HuH-7 (cell line): ENCODE results near the gene DENND2C.

Experiments
- DNase-seq: peaks from one replicate; pipeline ENCODE4 v3.0.0; 2011; ENCODE audit warnings: low spot score

The DENND2C gene

GRCh38 chr1:114685851-114686250 lies 16.0 kb upstream of the DENND2C start:
- no peak for DNase-seq

GRCh38 chr1:114677691-114678090 lies 7.8 kb upstream of the DENND2C start:
- DNase-seq, result no peak

GRCh38 chr1:114676115-114676514 lies 6.3 kb upstream of the DENND2C start:
- DNase-seq, result no peak

GRCh38 chr1:114671939-114672275 lies 2.1 kb upstream of the DENND2C start:
- no peak for DNase-seq

- no peak for DNase-seq
These were observed 1.4 kb upstream of the DENND2C start for GRCh38 chr1:114671011-114671938.

- DNase-seq, result peak; percentile 84
These were observed 498 bp upstream of the DENND2C start for GRCh38 chr1:114670083-114671010.

- no peak for DNase-seq
These were observed 876 bp downstream of the DENND2C start for GRCh38 chr1:114668784-114669561.

- DNase-seq, result no peak
These were observed 1.5 kb downstream of the DENND2C start for GRCh38 chr1:114668373-114668772.

GRCh38 chr1:114666954-114667353 lies 2.9 kb downstream of the DENND2C start:
- no peak for DNase-seq

- DNase-seq, result no peak
These were observed 9.6 kb downstream of the DENND2C start for GRCh38 chr1:114660238-114660637.

GRCh38 chr1:114651893-114652292 lies 18.0 kb downstream of the DENND2C start:
- DNase-seq, result no peak

GRCh38 chr1:114648503-114648902 lies 21.3 kb downstream of the DENND2C start:
- no peak for DNase-seq

- DNase-seq, result no peak
These were observed 28.5 kb downstream of the DENND2C start for GRCh38 chr1:114641377-114641776.

GRCh38 chr1:114638910-114639309 lies 30.9 kb downstream of the DENND2C start:
- no peak for DNase-seq

GRCh38 chr1:114632427-114632826 lies 37.4 kb downstream of the DENND2C start:
- no peak for DNase-seq

GRCh38 chr1:114627107-114627506 lies 42.7 kb downstream of the DENND2C start:
- no peak for DNase-seq

- no peak for DNase-seq
These were observed 46.5 kb downstream of the DENND2C start for GRCh38 chr1:114623364-114623763.

GRCh38 chr1:114620419-114620818 lies 49.4 kb downstream of the DENND2C start:
- no peak for DNase-seq

- no peak for DNase-seq
These were observed 51.2 kb downstream of the DENND2C start for GRCh38 chr1:114618606-114619005.

GRCh38 chr1:114610546-114611245 lies 59.2 kb downstream of the DENND2C start:
- DNase-seq, result no peak

GRCh38 chr1:114609826-114610225 lies 60.0 kb downstream of the DENND2C start:
- no peak for DNase-seq
